WTC11 (cell line): ENCODE data around the gene FES. TPM values are rescaled to one million over a fixed set of nuclear protein-coding genes. Genes with fewer than 3 reads are reported as not detected.

Experiments
- ELF4 ChIP-seq: sonication (generic); formaldehyde crosslinking; IDR thresholded peaks from 2 replicates; pipeline ENCODE4 v1.8.1; 2022; ENCODE audit warnings: low read depth, mild to moderate bottlenecking, moderate library complexity, missing genetic modification reagents
- GRHL2 ChIP-seq: fragments of 250-450 bp; sonication (Bioruptor Pico); IDR thresholded peaks from 2 replicates; pipeline ENCODE4 v1.8.0; 2022; ENCODE audit warnings: mild to moderate bottlenecking, moderate library complexity; ENCODE audit not compliant: insufficient replicate concordance, severe bottlenecking
- JAZF1 ChIP-seq: fragments of 250-450 bp; sonication (Bioruptor Pico); IDR thresholded peaks from 2 replicates; pipeline ENCODE4 v1.9.0; 2021; ENCODE audit warnings: moderate library complexity, mild to moderate bottlenecking, inconsistent platforms
- MXD4 ChIP-seq: fragments of 250-450 bp; sonication (Bioruptor Pico); IDR thresholded peaks from 2 replicates; pipeline ENCODE4 v1.8.0; 2021; ENCODE audit warnings: mild to moderate bottlenecking, moderate library complexity, borderline replicate concordance
- MYBL2 ChIP-seq: sonication (generic); formaldehyde crosslinking; IDR thresholded peaks from 2 replicates; pipeline ENCODE4 v1.8.1; 2023; ENCODE audit warnings: mild to moderate bottlenecking, moderate library complexity, missing genetic modification reagents
- NFYB ChIP-seq: sonication (generic); formaldehyde crosslinking; conservative IDR thresholded peaks from 2 replicates; pipeline ENCODE4 v1.8.0; 2022; ENCODE audit warnings: low read depth, missing genetic modification reagents
- NR1H2 ChIP-seq: sonication (generic); formaldehyde crosslinking; IDR thresholded peaks from 2 replicates; pipeline ENCODE4 v1.9.0; 2021; ENCODE audit warnings: mild to moderate bottlenecking, moderate library complexity, missing genetic modification reagents
- NR2C2 ChIP-seq: sonication (generic); formaldehyde crosslinking; IDR thresholded peaks from 2 replicates; pipeline ENCODE4 v1.8.0; 2022; ENCODE audit warnings: mild to moderate bottlenecking, missing genetic modification reagents
- RORB ChIP-seq: fragments of 250-450 bp; sonication (Bioruptor Pico); IDR thresholded peaks from 2 replicates; pipeline ENCODE4 v1.9.0; 2021; ENCODE audit warnings: mild to moderate bottlenecking
- SMAD3 ChIP-seq: sonication (generic); formaldehyde crosslinking; IDR thresholded peaks from 2 replicates; pipeline ENCODE4 v1.8.0; 2022; ENCODE audit warnings: missing genetic modification reagents, mild to moderate bottlenecking, borderline replicate concordance
- SOX15 ChIP-seq: fragments of 250-450 bp; sonication (Bioruptor Pico); IDR thresholded peaks from 2 replicates; pipeline ENCODE4 v1.9.0; 2021; ENCODE audit warnings: mild to moderate bottlenecking
- SP1 ChIP-seq: sonication (generic); formaldehyde crosslinking; conservative IDR thresholded peaks from 2 replicates; pipeline ENCODE4 v1.8.1; 2022; ENCODE audit warnings: missing genetic modification reagents
- ZNF121 ChIP-seq: sonication (generic); formaldehyde crosslinking; IDR thresholded peaks from 2 replicates; pipeline ENCODE4 v1.8.0; 2023; ENCODE audit warnings: missing genetic modification reagents
- ZNF138 ChIP-seq: sonication (generic); formaldehyde crosslinking; conservative IDR thresholded peaks from 2 replicates; pipeline ENCODE4 v1.8.1; 2022; ENCODE audit warnings: mild to moderate bottlenecking, moderate library complexity, missing genetic modification reagents
- ZNF232 ChIP-seq: sonication (generic); formaldehyde crosslinking; IDR thresholded peaks from 2 replicates; pipeline ENCODE4 v1.8.0; 2022; ENCODE audit warnings: mild to moderate bottlenecking, missing genetic modification reagents
- ZNF263 ChIP-seq: sonication (generic); formaldehyde crosslinking; IDR thresholded peaks from 2 replicates; pipeline ENCODE4 v1.8.1; 2022; ENCODE audit warnings: low read depth, mild to moderate bottlenecking, moderate library complexity, missing genetic modification reagents
- ZNF317 ChIP-seq: sonication (generic); formaldehyde crosslinking; IDR thresholded peaks from 2 replicates; pipeline ENCODE4 v1.8.1; 2023; ENCODE audit warnings: low read depth, mild to moderate bottlenecking, moderate library complexity, missing genetic modification reagents, borderline replicate concordance
- ZNF416 ChIP-seq: fragments of 250-450 bp; sonication (Bioruptor Pico); IDR thresholded peaks from 2 replicates; pipeline ENCODE4 v1.9.0; 2021; ENCODE audit warnings: mild to moderate bottlenecking, inconsistent platforms
- total RNA-seq: library from RNA; stranded (reverse); gene quantifications from 3 replicates; pipeline ENCODE4 v1.2.3, GENCODE V29; 2021
- TF ChIP-seq, protein P1 (sequence below): fragments of 250-450 bp; sonication (Bioruptor Pico); IDR thresholded peaks from 2 replicates; pipeline ENCODE4 v1.9.0; 2021; ENCODE audit warnings: mild to moderate bottlenecking, borderline replicate concordance
- TF ChIP-seq, protein P2 (sequence below): sonication (generic); formaldehyde crosslinking; IDR thresholded peaks from 2 replicates; pipeline ENCODE4 v1.8.1; 2022; ENCODE audit warnings: mild to moderate bottlenecking, moderate library complexity, missing genetic modification reagents
- TF ChIP-seq, protein P3 (sequence below): sonication (generic); formaldehyde crosslinking; conservative IDR thresholded peaks from 2 replicates; pipeline ENCODE4 v1.8.1; 2023; ENCODE audit warnings: mild to moderate bottlenecking, low read depth, missing genetic modification reagents, moderate library complexity
- TF ChIP-seq, protein P4 (sequence below): fragments of 250-450 bp; sonication (Bioruptor Pico); IDR thresholded peaks from 2 replicates; pipeline ENCODE4 v1.9.0; 2021; ENCODE audit warnings: mild to moderate bottlenecking
- TF ChIP-seq, protein P5 (sequence below): sonication (generic); formaldehyde crosslinking; IDR thresholded peaks from 2 replicates; pipeline ENCODE4 v1.8.0; 2022; ENCODE audit warnings: mild to moderate bottlenecking, missing genetic modification reagents
- TF ChIP-seq, protein P6 (sequence below): sonication (generic); formaldehyde crosslinking; IDR thresholded peaks from 2 replicates; pipeline ENCODE4 v1.8.1; 2023; ENCODE audit warnings: mild to moderate bottlenecking, missing genetic modification reagents, moderate library complexity
- TF ChIP-seq, protein P7 (sequence below): fragments of 250-450 bp; sonication (Bioruptor Pico); conservative IDR thresholded peaks from 2 replicates; pipeline ENCODE4 v1.9.0; 2021; ENCODE audit warnings: mild to moderate bottlenecking
- TF ChIP-seq, protein P8 (sequence below): fragments of 250-450 bp; sonication (Bioruptor Pico); IDR thresholded peaks from 2 replicates; pipeline ENCODE4 v2.1.2; 2022; ENCODE audit warnings: mild to moderate bottlenecking, moderate library complexity

Gene FES
- total RNA-seq, 1 experiment from 2014 or later: 10.0 TPM

DNA sequence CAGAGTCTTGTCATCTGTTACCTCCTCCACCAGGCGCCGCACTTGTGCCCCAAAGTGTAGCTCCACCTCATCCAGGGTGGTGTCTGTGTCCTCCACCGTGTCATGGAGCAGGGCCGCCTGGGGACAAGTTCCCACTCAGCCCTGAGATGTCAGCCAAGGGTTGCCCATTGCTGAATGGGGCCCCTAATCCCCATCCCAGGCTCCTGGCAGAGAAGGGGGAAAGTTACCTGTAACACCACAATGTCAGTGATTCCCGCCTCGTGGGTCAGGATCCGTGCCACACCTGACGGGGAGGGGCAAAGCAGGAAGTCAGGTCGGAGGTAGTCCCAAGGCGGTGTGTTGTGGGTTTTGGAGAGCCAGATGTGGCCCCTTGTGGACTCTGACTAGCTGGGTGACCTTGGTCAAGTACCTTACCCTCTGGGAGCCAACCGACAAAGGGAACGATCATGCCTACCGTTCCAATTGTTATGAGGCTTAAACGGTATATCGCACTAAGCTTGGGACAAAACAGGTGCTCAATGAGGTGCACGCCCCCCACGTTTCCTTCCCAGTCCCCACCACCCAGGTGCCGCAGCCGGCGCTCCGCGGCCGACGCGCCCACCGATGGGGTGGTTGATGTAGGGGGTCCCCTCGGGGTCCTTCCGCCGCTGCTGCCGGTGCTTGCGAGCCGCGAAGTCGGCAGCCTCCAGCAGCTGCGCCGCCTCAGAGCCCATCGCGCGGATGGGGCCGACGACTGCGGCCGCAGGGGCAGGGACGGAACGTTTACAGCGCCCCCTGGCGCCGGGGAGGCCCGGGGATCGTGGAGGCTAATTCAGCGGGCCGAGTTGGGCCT is 47.7 kb downstream of the FES start, which contains the start of gene HDDC3 (continued):
- TF ChIP-seq, protein P1, sequence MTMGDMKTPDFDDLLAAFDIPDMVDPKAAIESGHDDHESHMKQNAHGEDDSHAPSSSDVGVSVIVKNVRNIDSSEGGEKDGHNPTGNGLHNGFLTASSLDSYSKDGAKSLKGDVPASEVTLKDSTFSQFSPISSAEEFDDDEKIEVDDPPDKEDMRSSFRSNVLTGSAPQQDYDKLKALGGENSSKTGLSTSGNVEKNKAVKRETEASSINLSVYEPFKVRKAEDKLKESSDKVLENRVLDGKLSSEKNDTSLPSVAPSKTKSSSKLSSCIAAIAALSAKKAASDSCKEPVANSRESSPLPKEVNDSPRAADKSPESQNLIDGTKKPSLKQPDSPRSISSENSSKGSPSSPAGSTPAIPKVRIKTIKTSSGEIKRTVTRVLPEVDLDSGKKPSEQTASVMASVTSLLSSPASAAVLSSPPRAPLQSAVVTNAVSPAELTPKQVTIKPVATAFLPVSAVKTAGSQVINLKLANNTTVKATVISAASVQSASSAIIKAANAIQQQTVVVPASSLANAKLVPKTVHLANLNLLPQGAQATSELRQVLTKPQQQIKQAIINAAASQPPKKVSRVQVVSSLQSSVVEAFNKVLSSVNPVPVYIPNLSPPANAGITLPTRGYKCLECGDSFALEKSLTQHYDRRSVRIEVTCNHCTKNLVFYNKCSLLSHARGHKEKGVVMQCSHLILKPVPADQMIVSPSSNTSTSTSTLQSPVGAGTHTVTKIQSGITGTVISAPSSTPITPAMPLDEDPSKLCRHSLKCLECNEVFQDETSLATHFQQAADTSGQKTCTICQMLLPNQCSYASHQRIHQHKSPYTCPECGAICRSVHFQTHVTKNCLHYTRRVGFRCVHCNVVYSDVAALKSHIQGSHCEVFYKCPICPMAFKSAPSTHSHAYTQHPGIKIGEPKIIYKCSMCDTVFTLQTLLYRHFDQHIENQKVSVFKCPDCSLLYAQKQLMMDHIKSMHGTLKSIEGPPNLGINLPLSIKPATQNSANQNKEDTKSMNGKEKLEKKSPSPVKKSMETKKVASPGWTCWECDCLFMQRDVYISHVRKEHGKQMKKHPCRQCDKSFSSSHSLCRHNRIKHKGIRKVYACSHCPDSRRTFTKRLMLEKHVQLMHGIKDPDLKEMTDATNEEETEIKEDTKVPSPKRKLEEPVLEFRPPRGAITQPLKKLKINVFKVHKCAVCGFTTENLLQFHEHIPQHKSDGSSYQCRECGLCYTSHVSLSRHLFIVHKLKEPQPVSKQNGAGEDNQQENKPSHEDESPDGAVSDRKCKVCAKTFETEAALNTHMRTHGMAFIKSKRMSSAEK (CRISPR knock-in tag): no peak
- TF ChIP-seq NFYB: no peak
- TF ChIP-seq MXD4: no peak
- TF ChIP-seq, protein P2, sequence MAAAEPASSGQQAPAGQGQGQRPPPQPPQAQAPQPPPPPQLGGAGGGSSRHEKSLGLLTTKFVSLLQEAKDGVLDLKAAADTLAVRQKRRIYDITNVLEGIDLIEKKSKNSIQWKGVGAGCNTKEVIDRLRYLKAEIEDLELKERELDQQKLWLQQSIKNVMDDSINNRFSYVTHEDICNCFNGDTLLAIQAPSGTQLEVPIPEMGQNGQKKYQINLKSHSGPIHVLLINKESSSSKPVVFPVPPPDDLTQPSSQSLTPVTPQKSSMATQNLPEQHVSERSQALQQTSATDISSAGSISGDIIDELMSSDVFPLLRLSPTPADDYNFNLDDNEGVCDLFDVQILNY (CRISPR knock-in tag): no peak; the same call in 1 of the 2 replicates
- 0 out of 2 replicates have a peak, but pooled peaks have one; percentile 65 for TF ChIP-seq MYBL2
- no peak for TF ChIP-seq SOX15 (CRISPR knock-in tag)
- peak; percentile 79 for TF ChIP-seq SP1 (CRISPR knock-in tag)
- no peak for TF ChIP-seq NR1H2
- TF ChIP-seq ZNF416: no peak
- TF ChIP-seq ELF4: 0 out of 2 replicates have a peak, but pooled peaks have one; percentile 49
- peak; percentile 18; the same call in 1 of the 2 replicates for TF ChIP-seq ZNF317 (CRISPR knock-in tag)
- TF ChIP-seq, protein P3, sequence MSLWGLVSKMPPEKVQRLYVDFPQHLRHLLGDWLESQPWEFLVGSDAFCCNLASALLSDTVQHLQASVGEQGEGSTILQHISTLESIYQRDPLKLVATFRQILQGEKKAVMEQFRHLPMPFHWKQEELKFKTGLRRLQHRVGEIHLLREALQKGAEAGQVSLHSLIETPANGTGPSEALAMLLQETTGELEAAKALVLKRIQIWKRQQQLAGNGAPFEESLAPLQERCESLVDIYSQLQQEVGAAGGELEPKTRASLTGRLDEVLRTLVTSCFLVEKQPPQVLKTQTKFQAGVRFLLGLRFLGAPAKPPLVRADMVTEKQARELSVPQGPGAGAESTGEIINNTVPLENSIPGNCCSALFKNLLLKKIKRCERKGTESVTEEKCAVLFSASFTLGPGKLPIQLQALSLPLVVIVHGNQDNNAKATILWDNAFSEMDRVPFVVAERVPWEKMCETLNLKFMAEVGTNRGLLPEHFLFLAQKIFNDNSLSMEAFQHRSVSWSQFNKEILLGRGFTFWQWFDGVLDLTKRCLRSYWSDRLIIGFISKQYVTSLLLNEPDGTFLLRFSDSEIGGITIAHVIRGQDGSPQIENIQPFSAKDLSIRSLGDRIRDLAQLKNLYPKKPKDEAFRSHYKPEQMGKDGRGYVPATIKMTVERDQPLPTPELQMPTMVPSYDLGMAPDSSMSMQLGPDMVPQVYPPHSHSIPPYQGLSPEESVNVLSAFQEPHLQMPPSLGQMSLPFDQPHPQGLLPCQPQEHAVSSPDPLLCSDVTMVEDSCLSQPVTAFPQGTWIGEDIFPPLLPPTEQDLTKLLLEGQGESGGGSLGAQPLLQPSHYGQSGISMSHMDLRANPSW: no peak
- no peak for TF ChIP-seq ZNF138 (CRISPR knock-in tag)
- TF ChIP-seq, protein P4, sequence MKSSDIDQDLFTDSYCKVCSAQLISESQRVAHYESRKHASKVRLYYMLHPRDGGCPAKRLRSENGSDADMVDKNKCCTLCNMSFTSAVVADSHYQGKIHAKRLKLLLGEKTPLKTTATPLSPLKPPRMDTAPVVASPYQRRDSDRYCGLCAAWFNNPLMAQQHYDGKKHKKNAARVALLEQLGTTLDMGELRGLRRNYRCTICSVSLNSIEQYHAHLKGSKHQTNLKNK: no peak
- no peak for TF ChIP-seq ZNF232 (CRISPR knock-in tag)
- peak; percentile 82 for TF ChIP-seq ZNF121 (CRISPR knock-in tag)
- TF ChIP-seq, protein P5, sequence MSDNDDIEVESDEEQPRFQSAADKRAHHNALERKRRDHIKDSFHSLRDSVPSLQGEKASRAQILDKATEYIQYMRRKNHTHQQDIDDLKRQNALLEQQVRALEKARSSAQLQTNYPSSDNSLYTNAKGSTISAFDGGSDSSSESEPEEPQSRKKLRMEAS: peak; percentile 78
- no peak for TF ChIP-seq ZNF263 (CRISPR knock-in tag)
- TF ChIP-seq, protein P6, sequence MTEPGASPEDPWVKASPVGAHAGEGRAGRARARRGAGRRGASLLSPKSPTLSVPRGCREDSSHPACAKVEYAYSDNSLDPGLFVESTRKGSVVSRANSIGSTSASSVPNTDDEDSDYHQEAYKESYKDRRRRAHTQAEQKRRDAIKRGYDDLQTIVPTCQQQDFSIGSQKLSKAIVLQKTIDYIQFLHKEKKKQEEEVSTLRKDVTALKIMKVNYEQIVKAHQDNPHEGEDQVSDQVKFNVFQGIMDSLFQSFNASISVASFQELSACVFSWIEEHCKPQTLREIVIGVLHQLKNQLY (CRISPR knock-in tag): no peak
- TF ChIP-seq NR2C2: no peak
- TF ChIP-seq, protein P7, sequence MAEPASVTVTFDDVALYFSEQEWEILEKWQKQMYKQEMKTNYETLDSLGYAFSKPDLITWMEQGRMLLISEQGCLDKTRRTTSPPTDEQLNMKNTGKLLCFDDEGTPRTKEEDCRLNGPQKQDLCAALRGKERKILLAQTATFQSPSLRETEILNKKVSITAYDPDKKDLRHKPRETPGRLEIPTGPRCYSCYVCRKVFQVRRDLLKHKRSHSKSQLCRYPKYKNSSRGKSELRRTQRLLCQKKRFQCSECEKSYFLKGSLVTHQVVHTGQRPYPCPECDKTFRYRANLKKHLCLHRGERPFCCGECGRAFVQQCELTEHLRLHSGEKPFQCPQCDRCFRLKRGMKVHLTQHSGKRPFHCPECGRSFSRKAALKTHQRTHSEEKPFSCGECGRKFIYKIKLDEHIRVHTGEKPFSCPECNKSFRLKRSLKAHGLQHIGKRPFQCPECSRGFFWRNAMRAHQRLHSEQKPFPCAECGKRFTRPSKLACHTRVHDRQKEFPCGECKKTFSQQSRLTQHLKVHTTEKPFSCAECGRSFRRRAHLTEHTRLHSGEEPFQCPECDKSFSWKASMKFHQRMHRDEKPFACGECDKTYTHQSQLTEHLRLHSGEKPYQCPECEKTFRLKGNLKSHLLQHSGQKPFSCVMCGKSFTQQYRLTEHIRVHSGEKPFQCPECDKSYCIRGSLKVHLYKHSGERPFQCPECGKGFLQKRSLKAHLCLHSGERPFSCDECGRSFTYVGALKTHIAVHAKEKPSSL (CRISPR knock-in tag): no peak
- no peak for TF ChIP-seq RORB (CRISPR knock-in tag)
- TF ChIP-seq, protein P8, sequence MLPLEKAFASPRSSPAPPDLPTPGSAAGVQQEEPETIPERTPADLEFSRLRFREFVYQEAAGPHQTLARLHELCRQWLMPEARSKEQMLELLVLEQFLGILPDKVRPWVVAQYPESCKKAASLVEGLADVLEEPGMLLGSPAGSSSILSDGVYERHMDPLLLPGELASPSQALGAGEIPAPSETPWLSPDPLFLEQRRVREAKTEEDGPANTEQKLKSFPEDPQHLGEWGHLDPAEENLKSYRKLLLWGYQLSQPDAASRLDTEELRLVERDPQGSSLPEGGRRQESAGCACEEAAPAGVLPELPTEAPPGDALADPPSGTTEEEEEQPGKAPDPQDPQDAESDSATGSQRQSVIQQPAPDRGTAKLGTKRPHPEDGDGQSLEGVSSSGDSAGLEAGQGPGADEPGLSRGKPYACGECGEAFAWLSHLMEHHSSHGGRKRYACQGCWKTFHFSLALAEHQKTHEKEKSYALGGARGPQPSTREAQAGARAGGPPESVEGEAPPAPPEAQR (CRISPR knock-in tag): no peak
- no peak for TF ChIP-seq JAZF1
- no peak for TF ChIP-seq GRHL2 (CRISPR knock-in tag)
- TF ChIP-seq SMAD3 (CRISPR knock-in tag): no peak
